Breast epithelium (tissue), 3 donors: ENCODE results near the gene CCDC85A.

Experiments
- CTCF ChIP-seq, 3 donors: fragments of 450-650 bp; IDR thresholded peaks; one replicate each; pipeline ENCODE4 v1.5.1; 2016 to 2017; ENCODE audit warnings: antibody characterized with exemption in 3 of 3, mild to moderate bottlenecking in 3 of 3, moderate library complexity in 3 of 3
- POLR2A ChIP-seq: fragments of 450-650 bp; IDR thresholded peaks from one replicate; pipeline ENCODE4 v1.6.1; 2016; ENCODE audit warnings: antibody characterized with exemption, mild to moderate bottlenecking, moderate library complexity
- POLR2AphosphoS5 ChIP-seq, 3 donors: sonication (generic); formaldehyde crosslinking; IDR thresholded peaks; one replicate each; pipeline ENCODE4 v1.6.1; 2017; ENCODE audit warnings: antibody characterized with exemption in 3 of 3

GRCh38 chr2:56286936-56287335, 103.1 kb downstream of the CCDC85A start:
- no peak for TF ChIP-seq CTCF (IDR thresholded peaks at IDR 0.05)
- TF ChIP-seq POLR2A = no peak
- no peak for TF ChIP-seq POLR2AphosphoS5 (IDR thresholded peaks at IDR 0.05)
